Measurements from ENCODE around the gene MTM1.

- no peak for TF ChIP-seq POLR2A (IDR thresholded peaks at IDR 0.05; ENCODE audit: low read depth, low read length)
- no peak for TF ChIP-seq POLR2AphosphoS5 (IDR thresholded peaks at IDR 0.05; ENCODE audit: low read depth, low read length)
- TF ChIP-seq TAF1 (IDR thresholded peaks at IDR 0.05; ENCODE audit: borderline replicate concordance, low read depth, low read length) = no peak
These were observed 76.0 kb downstream of the MTM1 start for GRCh38 chrX:150644422-150644821.
